ENCODE measurements around the gene TCF4. TPM values are rescaled to one million over a fixed set of nuclear protein-coding genes. Genes with fewer than 3 reads are reported as not detected.

TCF4 gene
- total and polyA plus RNA-seq, 4 donors, result 14.3 to 356 (median 73.0) TPM

DNA sequence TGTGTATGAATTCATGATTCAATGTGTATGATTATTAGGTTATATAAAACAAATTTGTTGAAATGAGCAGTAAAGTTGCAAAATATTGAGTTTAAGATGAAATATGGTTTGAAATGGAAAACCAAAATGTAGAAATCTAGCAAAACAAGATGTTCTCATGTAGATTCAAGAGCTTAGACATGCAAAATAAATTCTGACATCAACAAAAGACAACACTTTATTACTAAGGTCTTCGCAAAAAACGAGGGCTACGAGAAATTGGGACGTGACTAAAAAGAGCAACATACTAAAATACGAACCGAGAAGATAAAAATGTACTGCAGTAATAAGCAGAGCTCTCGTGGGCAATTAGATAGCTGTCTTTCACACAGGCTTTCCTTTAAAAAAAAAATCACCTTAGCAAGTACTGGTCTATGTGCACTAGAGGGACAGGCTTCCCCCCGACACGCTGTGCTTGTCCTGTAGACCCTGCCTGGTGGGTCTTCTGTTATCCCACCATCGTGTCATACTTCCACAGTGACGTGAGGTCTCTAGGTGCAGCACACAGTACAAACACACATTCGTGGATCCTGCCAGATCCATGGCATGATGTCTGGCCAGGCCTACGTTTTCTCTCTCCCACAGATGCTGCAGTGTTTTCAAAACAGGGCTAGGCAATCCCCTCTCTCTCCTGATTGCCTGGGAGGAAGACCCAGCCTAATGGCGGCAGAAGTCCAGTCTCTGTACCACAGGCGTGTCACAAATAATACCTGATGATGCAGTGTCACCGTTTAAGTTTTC is 240.8 kb downstream of the TCF4 start:
- TF ChIP-seq CTCF (IDR thresholded peaks at IDR 0.05; ENCODE audit: control extremely low read depth, extremely low read depth), result no peak
- H3K4me1 ChIP-seq (ENCODE audit: control insufficient read depth in 5 of 5, insufficient read depth in 5 of 5, low read length in 5 of 5), result peaks cover 0 to 21% (median 0%) of the 10 kb centered on the region in 5 donors
- WGBS, 2 donors, result 90 to 93% methylated on average over 16 of the region's 16 CpGs
- no peak overlapping the region for H3K27ac ChIP-seq (ENCODE audit: low read depth in 1 of 2, low read length in 1 of 2)
- no peaks in the 10 kb centered on the region for H3K27me3 ChIP-seq (ENCODE audit: control insufficient read depth in 3 of 3, insufficient read depth in 3 of 3, low read length in 2 of 3)
- no peaks in the 10 kb centered on the region for H3K36me3 ChIP-seq (ENCODE audit: control insufficient read depth in 4 of 4, insufficient read depth in 4 of 4, low read length in 4 of 4)
- DNase-seq (no peak), ATAC-seq (ENCODE audit: insufficient read depth, low FRiP score) (no peak)
- H3K9me3 ChIP-seq (ENCODE audit: control insufficient read depth in 4 of 4, insufficient read depth in 3 of 4, low read length in 3 of 4), result no peaks in the 10 kb centered on the region
- no peak overlapping the region for H3K4me3 ChIP-seq
- H3K9ac ChIP-seq (ENCODE audit: insufficient read depth in 1 of 2, low read length in 2 of 2), result no peak overlapping the region

DNA sequence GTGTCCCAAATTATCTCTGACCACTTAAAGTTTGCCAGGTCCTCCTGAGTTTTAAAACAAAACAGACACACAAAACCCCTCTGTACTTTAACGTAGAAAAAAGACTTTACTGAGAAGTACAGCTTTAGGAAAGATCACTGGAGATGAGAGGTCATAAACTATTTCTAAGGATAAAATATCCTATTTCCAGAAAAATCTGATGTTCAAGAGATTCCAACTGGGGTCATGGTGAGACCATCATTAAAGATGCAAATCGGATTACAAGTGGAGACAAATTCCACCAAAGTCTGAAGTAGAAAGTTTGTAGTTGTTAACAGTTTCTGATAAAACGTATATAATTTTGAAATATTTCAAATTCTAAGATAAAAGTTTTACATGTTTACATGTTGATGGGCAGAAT is 241.6 kb downstream of the TCF4 start:
- no peaks in the 10 kb centered on the region for H3K9me3 ChIP-seq (ENCODE audit: control insufficient read depth in 4 of 4, insufficient read depth in 3 of 4, low read length in 3 of 4)
- H3K27me3 ChIP-seq (ENCODE audit: control insufficient read depth in 3 of 3, insufficient read depth in 3 of 3, low read length in 2 of 3), result no peaks in the 10 kb centered on the region
- H3K9ac ChIP-seq (ENCODE audit: insufficient read depth in 1 of 2, low read length in 2 of 2), result no peak overlapping the region
- no peaks in the 10 kb centered on the region for H3K36me3 ChIP-seq (ENCODE audit: control insufficient read depth in 4 of 4, insufficient read depth in 4 of 4, low read length in 4 of 4)
- WGBS, 2 donors, result 61 to 78% methylated on average over 3 of the region's 3 CpGs
- H3K4me1 ChIP-seq (ENCODE audit: control insufficient read depth in 5 of 5, insufficient read depth in 5 of 5, low read length in 5 of 5), result peaks cover 0 to 21% (median 0%) of the 10 kb centered on the region in 5 donors
- TF ChIP-seq CTCF (IDR thresholded peaks at IDR 0.05; ENCODE audit: control extremely low read depth, extremely low read depth), result no peak
- no peak overlapping the region for H3K27ac ChIP-seq (ENCODE audit: low read depth in 1 of 2, low read length in 1 of 2)
- ATAC-seq (ENCODE audit: insufficient read depth, low FRiP score) (no peak), DNase-seq (no peak)
- H3K4me3 ChIP-seq, result no peak overlapping the region

DNA sequence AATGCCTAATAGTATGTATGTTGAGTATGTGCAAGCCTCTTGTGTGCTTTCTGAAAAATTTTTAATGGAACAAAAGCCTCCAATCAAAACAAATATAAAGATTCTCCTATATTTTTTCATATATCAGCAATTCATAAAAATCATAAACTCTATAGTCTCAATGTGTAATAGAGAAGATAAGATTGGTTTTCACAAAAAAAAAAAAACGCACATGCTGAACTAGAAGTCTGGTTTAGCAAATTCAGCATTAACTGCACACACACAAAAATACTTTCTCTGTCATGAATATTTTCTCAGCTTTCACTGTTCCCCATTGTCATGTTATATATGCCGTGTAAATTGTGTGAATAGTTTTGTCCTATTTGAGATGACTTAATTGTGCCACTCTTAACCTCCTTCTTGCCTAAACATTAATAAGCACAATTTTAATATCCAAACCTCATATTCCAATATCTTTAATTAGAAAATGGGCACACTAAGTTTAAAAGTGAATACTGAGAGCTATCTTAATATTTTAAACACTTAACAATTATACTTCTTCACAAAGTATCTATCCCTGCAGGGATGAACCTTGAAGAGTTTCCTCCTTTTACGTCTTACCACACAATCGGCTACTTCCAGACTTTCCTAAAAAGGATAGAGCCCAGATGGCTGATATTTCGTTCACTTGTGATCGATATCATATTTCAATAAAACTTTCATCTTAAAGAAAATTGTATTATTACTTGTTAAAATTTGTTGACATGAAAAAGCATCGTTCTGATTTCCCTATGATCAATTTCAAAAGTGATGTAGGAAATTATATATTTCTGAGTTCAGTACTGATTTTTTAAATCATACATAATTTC is 242.7 kb downstream of the TCF4 start:
- Histone ChIP-seq H3K4me3 (no peak overlapping the region), H3K9ac (ENCODE audit: insufficient read depth in 1 of 2, low read length in 2 of 2) (no peak overlapping the region), H3K36me3 (ENCODE audit: control insufficient read depth in 4 of 4, insufficient read depth in 4 of 4, low read length in 4 of 4) (no peaks in the 10 kb centered on the region), H3K27ac (ENCODE audit: low read depth in 1 of 2, low read length in 1 of 2) (no peak overlapping the region), H3K4me1 (ENCODE audit: control insufficient read depth in 5 of 5, insufficient read depth in 5 of 5, low read length in 5 of 5) (peaks cover 0 to 21% (median 0%) of the 10 kb centered on the region in 5 donors), H3K27me3 (ENCODE audit: control insufficient read depth in 3 of 3, insufficient read depth in 3 of 3, low read length in 2 of 3) (no peaks in the 10 kb centered on the region), H3K9me3 (ENCODE audit: control insufficient read depth in 4 of 4, insufficient read depth in 3 of 4, low read length in 3 of 4) (no peaks in the 10 kb centered on the region)
- no peak for ATAC-seq (ENCODE audit: insufficient read depth, low FRiP score)
- DNase-seq, result no peak
- no peak for TF ChIP-seq CTCF (IDR thresholded peaks at IDR 0.05; ENCODE audit: control extremely low read depth, extremely low read depth)
- WGBS, 2 donors, result 82 to 85% methylated on average over 7 of the region's 7 CpGs

Data from lung (tissue), 12 donors.